PC-9 (cell line): Measurements from ENCODE around the gene MTHFD1L.

Experiments used
- EZH2 ChIP-seq: fragments of 200-600 bp; sonication (generic); IDR thresholded peaks from 2 replicates; pipeline ENCODE4 v1.8.0; 2017; ENCODE audit warnings: antibody characterized with exemption, low read depth
- TF ChIP-seq, protein P1 (sequence below): fragments of 200-600 bp; sonication (generic); conservative IDR thresholded peaks from 2 replicates; pipeline ENCODE4 v1.6.1; 2017; ENCODE audit warnings: mixed run types, antibody characterized with exemption, mild to moderate bottlenecking, moderate library complexity

DNA sequence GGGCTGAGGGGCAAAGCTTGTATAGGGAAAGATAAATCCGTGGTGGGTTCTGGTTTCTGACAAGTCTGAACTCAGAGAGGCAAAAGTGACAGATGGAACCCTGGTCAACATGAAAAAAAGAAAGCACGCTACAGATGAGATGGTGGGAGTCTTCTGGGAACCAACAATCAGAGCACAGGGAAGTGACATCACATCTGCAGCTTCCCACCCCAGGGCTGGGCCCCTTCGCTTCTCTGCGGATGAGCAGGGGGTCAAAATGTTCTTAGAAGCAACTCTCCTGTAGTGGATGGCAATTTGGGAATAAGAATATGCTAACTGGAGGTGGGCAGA lies 245.0 kb downstream of the MTHFD1L start:
- TF ChIP-seq, protein P1, sequence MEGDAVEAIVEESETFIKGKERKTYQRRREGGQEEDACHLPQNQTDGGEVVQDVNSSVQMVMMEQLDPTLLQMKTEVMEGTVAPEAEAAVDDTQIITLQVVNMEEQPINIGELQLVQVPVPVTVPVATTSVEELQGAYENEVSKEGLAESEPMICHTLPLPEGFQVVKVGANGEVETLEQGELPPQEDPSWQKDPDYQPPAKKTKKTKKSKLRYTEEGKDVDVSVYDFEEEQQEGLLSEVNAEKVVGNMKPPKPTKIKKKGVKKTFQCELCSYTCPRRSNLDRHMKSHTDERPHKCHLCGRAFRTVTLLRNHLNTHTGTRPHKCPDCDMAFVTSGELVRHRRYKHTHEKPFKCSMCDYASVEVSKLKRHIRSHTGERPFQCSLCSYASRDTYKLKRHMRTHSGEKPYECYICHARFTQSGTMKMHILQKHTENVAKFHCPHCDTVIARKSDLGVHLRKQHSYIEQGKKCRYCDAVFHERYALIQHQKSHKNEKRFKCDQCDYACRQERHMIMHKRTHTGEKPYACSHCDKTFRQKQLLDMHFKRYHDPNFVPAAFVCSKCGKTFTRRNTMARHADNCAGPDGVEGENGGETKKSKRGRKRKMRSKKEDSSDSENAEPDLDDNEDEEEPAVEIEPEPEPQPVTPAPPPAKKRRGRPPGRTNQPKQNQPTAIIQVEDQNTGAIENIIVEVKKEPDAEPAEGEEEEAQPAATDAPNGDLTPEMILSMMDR, result no peak
- TF ChIP-seq EZH2, result no peak
